ENCODE data around the gene FMO1.

FMO1 gene

GRCh38 chr1:171254859-171255258 is 6.6 kb downstream of the FMO1 start:
- Histone ChIP-seq H3K79me2 (ENCODE audit: low read length) (peaks cover 13% of the 10 kb centered on the region), H2AFZ (ENCODE audit: low read depth, low read length) (no peak overlapping the region), H3K9ac (ENCODE audit: low read length) (peak overlapping the region; percentile 47), H3K9me3 (ENCODE audit: insufficient read depth, low read length) (no peaks in the 10 kb centered on the region), H3K4me3 (ENCODE audit: low read length) (peak overlapping the region; percentile 16), H3K4me2 (ENCODE audit: low read length) (peak overlapping the region; percentile 64), H3K36me3 (replicated peaks; ENCODE audit: low read depth, low read length) (no peaks in the 10 kb centered on the region), H4K20me1 (ENCODE audit: insufficient read depth, low read length) (no peaks in the 10 kb centered on the region), H3K4me1 (ENCODE audit: low read length) (peaks cover 70% of the 10 kb centered on the region), H3K27ac (ENCODE audit: low read length) (peak overlapping the region; percentile 95), H3K27me3 (ENCODE audit: low read depth, low read length) (no peaks in the 10 kb centered on the region)
- TF ChIP-seq, protein P1, sequence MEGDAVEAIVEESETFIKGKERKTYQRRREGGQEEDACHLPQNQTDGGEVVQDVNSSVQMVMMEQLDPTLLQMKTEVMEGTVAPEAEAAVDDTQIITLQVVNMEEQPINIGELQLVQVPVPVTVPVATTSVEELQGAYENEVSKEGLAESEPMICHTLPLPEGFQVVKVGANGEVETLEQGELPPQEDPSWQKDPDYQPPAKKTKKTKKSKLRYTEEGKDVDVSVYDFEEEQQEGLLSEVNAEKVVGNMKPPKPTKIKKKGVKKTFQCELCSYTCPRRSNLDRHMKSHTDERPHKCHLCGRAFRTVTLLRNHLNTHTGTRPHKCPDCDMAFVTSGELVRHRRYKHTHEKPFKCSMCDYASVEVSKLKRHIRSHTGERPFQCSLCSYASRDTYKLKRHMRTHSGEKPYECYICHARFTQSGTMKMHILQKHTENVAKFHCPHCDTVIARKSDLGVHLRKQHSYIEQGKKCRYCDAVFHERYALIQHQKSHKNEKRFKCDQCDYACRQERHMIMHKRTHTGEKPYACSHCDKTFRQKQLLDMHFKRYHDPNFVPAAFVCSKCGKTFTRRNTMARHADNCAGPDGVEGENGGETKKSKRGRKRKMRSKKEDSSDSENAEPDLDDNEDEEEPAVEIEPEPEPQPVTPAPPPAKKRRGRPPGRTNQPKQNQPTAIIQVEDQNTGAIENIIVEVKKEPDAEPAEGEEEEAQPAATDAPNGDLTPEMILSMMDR (IDR thresholded peaks at IDR 0.05; ENCODE audit: low read depth, low read length), result no peak
- no peak for TF ChIP-seq EZH2phosphoT487 (IDR thresholded peaks at IDR 0.05; ENCODE audit: low read depth)

DNA sequence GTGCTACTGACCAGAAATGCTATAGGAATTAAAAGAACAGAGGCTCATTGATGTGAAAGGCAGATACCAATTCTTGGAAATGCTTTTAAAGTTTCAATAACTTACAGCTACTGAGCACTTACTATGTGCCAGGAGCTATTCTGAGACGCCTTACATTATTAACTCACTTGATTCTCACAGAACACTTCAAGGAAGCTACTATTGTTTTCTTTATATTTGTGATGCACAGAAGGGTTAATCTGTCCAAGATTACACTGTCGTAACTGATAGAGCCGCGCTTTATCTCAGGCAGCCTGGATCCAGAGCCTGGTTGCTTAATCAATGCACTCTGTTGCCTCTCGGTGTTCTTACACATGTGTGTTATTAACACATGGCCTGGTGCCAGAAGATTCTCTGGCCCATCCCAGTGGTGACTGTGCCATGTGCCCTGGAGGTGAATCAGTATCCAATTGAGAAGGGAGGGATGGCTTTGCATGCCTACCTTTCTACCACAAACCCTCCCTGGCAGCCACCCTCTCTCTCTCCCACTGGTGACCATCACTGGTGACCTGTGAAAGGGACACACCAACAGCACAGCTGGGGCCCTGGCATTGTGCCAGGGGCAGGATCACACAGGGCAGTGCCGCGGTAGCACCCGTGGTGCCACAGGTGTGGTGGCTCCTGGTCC is 8.8 kb downstream of the FMO1 start:
- Histone ChIP-seq H3K4me3 (ENCODE audit: low read length) (no peak overlapping the region), H3K4me2 (ENCODE audit: low read length) (no peak overlapping the region), H3K9ac (ENCODE audit: low read length) (no peak overlapping the region), H3K27me3 (ENCODE audit: low read depth, low read length) (no peaks in the 10 kb centered on the region), H3K36me3 (replicated peaks; ENCODE audit: low read depth, low read length) (no peaks in the 10 kb centered on the region), H3K79me2 (ENCODE audit: low read length) (no peaks in the 10 kb centered on the region), H3K9me3 (ENCODE audit: insufficient read depth, low read length) (no peaks in the 10 kb centered on the region), H3K27ac (ENCODE audit: low read length) (no peak overlapping the region), H4K20me1 (ENCODE audit: insufficient read depth, low read length) (no peaks in the 10 kb centered on the region), H3K4me1 (ENCODE audit: low read length) (peaks cover 66% of the 10 kb centered on the region), H2AFZ (ENCODE audit: low read depth, low read length) (no peak overlapping the region)
- TF ChIP-seq EZH2phosphoT487 (IDR thresholded peaks at IDR 0.05; ENCODE audit: low read depth), result no peak
- TF ChIP-seq, protein P1 (IDR thresholded peaks at IDR 0.05; ENCODE audit: low read depth, low read length), result no peak

- Histone ChIP-seq H3K27me3 (ENCODE audit: low read depth, low read length) (no peaks in the 10 kb centered on the region), H3K9ac (ENCODE audit: low read length) (no peak overlapping the region), H3K4me1 (ENCODE audit: low read length) (peaks cover 62% of the 10 kb centered on the region), H3K27ac (ENCODE audit: low read length) (no peak overlapping the region), H3K36me3 (replicated peaks; ENCODE audit: low read depth, low read length) (no peaks in the 10 kb centered on the region), H2AFZ (ENCODE audit: low read depth, low read length) (no peak overlapping the region), H3K79me2 (ENCODE audit: low read length) (no peaks in the 10 kb centered on the region), H4K20me1 (ENCODE audit: insufficient read depth, low read length) (no peaks in the 10 kb centered on the region), H3K4me3 (ENCODE audit: low read length) (no peak overlapping the region), H3K4me2 (ENCODE audit: low read length) (no peak overlapping the region), H3K9me3 (ENCODE audit: insufficient read depth, low read length) (no peaks in the 10 kb centered on the region)
- TF ChIP-seq EZH2phosphoT487 (IDR thresholded peaks at IDR 0.05; ENCODE audit: low read depth), result no peak
Measured at GRCh38 chr1:171257607-171258076, 9.3 kb downstream of the FMO1 start.

- Histone ChIP-seq H3K36me3 (replicated peaks; ENCODE audit: low read depth, low read length) (no peaks in the 10 kb centered on the region), H3K9ac (ENCODE audit: low read length) (no peak overlapping the region), H4K20me1 (ENCODE audit: insufficient read depth, low read length) (no peaks in the 10 kb centered on the region), H2AFZ (ENCODE audit: low read depth, low read length) (no peak overlapping the region), H3K4me2 (ENCODE audit: low read length) (no peak overlapping the region; the same call in 1 of the 2 replicates), H3K4me1 (ENCODE audit: low read length) (peaks cover 54% of the 10 kb centered on the region), H3K9me3 (ENCODE audit: insufficient read depth, low read length) (no peaks in the 10 kb centered on the region), H3K27ac (ENCODE audit: low read length) (no peak overlapping the region), H3K79me2 (ENCODE audit: low read length) (no peaks in the 10 kb centered on the region), H3K27me3 (ENCODE audit: low read depth, low read length) (no peaks in the 10 kb centered on the region), H3K4me3 (ENCODE audit: low read length) (no peak overlapping the region)
- TF ChIP-seq EZH2phosphoT487 (IDR thresholded peaks at IDR 0.05; ENCODE audit: low read depth), result no peak
- TF ChIP-seq, protein P1 (IDR thresholded peaks at IDR 0.05; ENCODE audit: low read depth, low read length), result no peak
Measured at GRCh38 chr1:171258429-171258828, 10.1 kb downstream of the FMO1 start.
